GM19351 (cell line): ENCODE results near the gene WDR19.
"Not testable (repeated sequence)": the region's sequence is repeated elsewhere in the genome, so short reads cannot be mapped to it uniquely, and the experiment has no call there.

Source experiments
- ATAC-seq: cut with Tn5 transposase; IDR thresholded peaks from one replicate; pipeline ENCODE4 v1.9.1; 2021; ENCODE audit warnings: mild to moderate bottlenecking, moderate library complexity; ENCODE audit not compliant: unreplicated experiment

Gene WDR19

GRCh38 chr4:39232100-39232499 is 49.8 kb downstream of the WDR19 start:
- ATAC-seq, result no peak

GRCh38 chr4:39233114-39233513 is 50.8 kb downstream of the WDR19 start:
- ATAC-seq, result no peak

GRCh38 chr4:39233783-39234182 is 51.5 kb downstream of the WDR19 start:
- no peak for ATAC-seq

- ATAC-seq, result no peak
Measured at GRCh38 chr4:39235021-39235420, 52.7 kb downstream of the WDR19 start.

GRCh38 chr4:39235696-39236095 is 53.4 kb downstream of the WDR19 start:
- ATAC-seq, result no peak

GRCh38 chr4:39237179-39237578 is 54.9 kb downstream of the WDR19 start:
- ATAC-seq, result no peak

GRCh38 chr4:39243462-39243861 is 61.1 kb downstream of the WDR19 start:
- no peak for ATAC-seq

GRCh38 chr4:39255266-39255665 is 72.9 kb downstream of the WDR19 start:
- no peak for ATAC-seq

- ATAC-seq, result no peak
Measured at GRCh38 chr4:39255871-39256270, 73.5 kb downstream of the WDR19 start.

GRCh38 chr4:39256436-39256835 is 74.1 kb downstream of the WDR19 start:
- ATAC-seq, result no peak

- ATAC-seq, result no peak
Measured at GRCh38 chr4:39259571-39260330, 77.4 kb downstream of the WDR19 start.

- no peak for ATAC-seq
Measured at GRCh38 chr4:39263895-39264294, 81.6 kb downstream of the WDR19 start.

- no peak for ATAC-seq
Measured at GRCh38 chr4:39274503-39274902, 92.2 kb downstream of the WDR19 start.

GRCh38 chr4:39277661-39278060 is 95.3 kb downstream of the WDR19 start:
- ATAC-seq, result not testable (repeated sequence)

- no peak for ATAC-seq
Measured at GRCh38 chr4:39278476-39278875, 96.1 kb downstream of the WDR19 start.

- ATAC-seq, result no peak
Measured at GRCh38 chr4:39279416-39279815, 97.1 kb downstream of the WDR19 start.

- ATAC-seq, result no peak
Measured at GRCh38 chr4:39280770-39281169, 98.4 kb downstream of the WDR19 start.

- no peak for ATAC-seq
Measured at GRCh38 chr4:39285111-39285795, 102.9 kb downstream of the WDR19 start.

- no peak for ATAC-seq
Measured at GRCh38 chr4:39285853-39286252, 103.5 kb downstream of the WDR19 start.

GRCh38 chr4:39286263-39286662 is 103.9 kb downstream of the WDR19 start:
- no peak for ATAC-seq

GRCh38 chr4:39287223-39287622 is 104.9 kb downstream of the WDR19 start:
- ATAC-seq, result no peak

GRCh38 chr4:39291686-39292085 is 109.4 kb downstream of the WDR19 start:
- no peak for ATAC-seq
